ENCODE measurements around the gene COQ7.

The COQ7 gene

GRCh38 chr16:19088341-19088916 is 21.0 kb downstream of the COQ7 start:
- H3K27ac ChIP-seq (ENCODE audit: low read length) = no peak overlapping the region
- H3K36me3 ChIP-seq (ENCODE audit: control insufficient read depth, low read depth, low read length) = no peaks in the 10 kb centered on the region
- no peak overlapping the region for H3K4me3 ChIP-seq (ENCODE audit: low read length)
- H3K9me3 ChIP-seq (ENCODE audit: control insufficient read depth, low read depth, low read length) = no peaks in the 10 kb centered on the region
- H3K9ac ChIP-seq (ENCODE audit: low read length) = no peak overlapping the region
- peaks cover 18% of the 10 kb centered on the region for H3K27me3 ChIP-seq (ENCODE audit: control insufficient read depth, insufficient read depth, low read length)
- no peaks in the 10 kb centered on the region for H3K4me1 ChIP-seq (ENCODE audit: control insufficient read depth, low read depth, low read length)

- no peak overlapping the region for H3K4me3 ChIP-seq (ENCODE audit: low read length)
- H3K27ac ChIP-seq (ENCODE audit: low read length) = no peak overlapping the region
- H3K9me3 ChIP-seq (ENCODE audit: control insufficient read depth, low read depth, low read length) = no peaks in the 10 kb centered on the region
- no peak overlapping the region for H3K9ac ChIP-seq (ENCODE audit: low read length)
- H3K27me3 ChIP-seq (ENCODE audit: control insufficient read depth, insufficient read depth, low read length) = peaks cover 18% of the 10 kb centered on the region
- no peaks in the 10 kb centered on the region for H3K4me1 ChIP-seq (ENCODE audit: control insufficient read depth, low read depth, low read length)
- no peaks in the 10 kb centered on the region for H3K36me3 ChIP-seq (ENCODE audit: control insufficient read depth, low read depth, low read length)
These were observed 22.1 kb downstream of the COQ7 start for GRCh38 chr16:19089410-19089955.

- peaks cover 6% of the 10 kb centered on the region for H3K27me3 ChIP-seq (ENCODE audit: control insufficient read depth, insufficient read depth, low read length)
- H3K4me1 ChIP-seq (ENCODE audit: control insufficient read depth, low read depth, low read length) = no peaks in the 10 kb centered on the region
- no peak overlapping the region for H3K27ac ChIP-seq (ENCODE audit: low read length)
- H3K9me3 ChIP-seq (ENCODE audit: control insufficient read depth, low read depth, low read length) = no peaks in the 10 kb centered on the region
- no peaks in the 10 kb centered on the region for H3K36me3 ChIP-seq (ENCODE audit: control insufficient read depth, low read depth, low read length)
- no peak overlapping the region for H3K9ac ChIP-seq (ENCODE audit: low read length)
- no peak overlapping the region for H3K4me3 ChIP-seq (ENCODE audit: low read length)
These were observed 23.5 kb downstream of the COQ7 start for GRCh38 chr16:19090916-19091315.

DNA sequence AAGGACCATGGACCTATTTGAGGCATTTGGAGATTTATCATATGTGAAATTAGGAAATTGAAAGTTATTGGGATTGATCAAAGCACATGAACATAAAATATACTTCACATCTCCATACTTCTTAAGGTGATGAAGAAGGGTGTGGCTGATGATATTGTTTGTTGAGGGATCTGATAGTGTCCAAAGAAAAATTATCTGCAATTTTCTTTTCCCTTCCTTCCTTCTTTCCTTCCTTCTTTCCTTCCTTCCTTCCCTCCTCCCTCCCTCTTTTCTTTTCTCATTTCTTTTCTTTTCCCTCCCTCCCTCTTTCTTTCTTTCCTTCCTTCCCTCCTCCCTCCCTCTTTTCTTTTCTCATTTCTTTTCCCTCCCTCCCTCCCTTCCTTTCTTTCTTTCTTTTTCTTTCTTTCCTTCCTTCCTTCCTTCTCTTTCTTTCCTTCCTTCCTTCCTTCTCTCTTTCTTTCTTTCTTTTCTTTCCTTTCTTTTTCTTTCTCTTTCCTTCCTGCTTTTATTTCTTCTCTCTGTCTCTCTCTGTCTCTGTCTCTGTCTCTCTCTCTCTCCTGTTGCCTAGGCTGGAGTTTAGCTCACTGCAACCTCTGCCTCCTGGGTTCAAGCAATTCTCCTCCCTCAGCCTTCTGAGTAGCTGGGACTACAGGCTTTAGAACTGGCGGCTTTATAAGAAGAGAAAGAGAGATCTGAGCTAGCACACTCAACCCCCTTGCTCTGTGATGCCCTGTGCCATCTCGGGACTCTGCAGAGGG is 25.4 kb downstream of the COQ7 start:
- Histone ChIP-seq H3K27me3 (ENCODE audit: control insufficient read depth, insufficient read depth, low read length) (no peaks in the 10 kb centered on the region), H3K27ac (ENCODE audit: low read length) (no peak overlapping the region), H3K4me1 (ENCODE audit: control insufficient read depth, low read depth, low read length) (no peaks in the 10 kb centered on the region), H3K9me3 (ENCODE audit: control insufficient read depth, low read depth, low read length) (no peaks in the 10 kb centered on the region), H3K9ac (ENCODE audit: low read length) (no peak overlapping the region), H3K4me3 (ENCODE audit: low read length) (no peak overlapping the region), H3K36me3 (ENCODE audit: control insufficient read depth, low read depth, low read length) (no peaks in the 10 kb centered on the region)

- Histone ChIP-seq H3K4me3 (ENCODE audit: low read length) (no peak overlapping the region), H3K27ac (ENCODE audit: low read length) (no peak overlapping the region), H3K9me3 (ENCODE audit: control insufficient read depth, low read depth, low read length) (no peaks in the 10 kb centered on the region)
These were observed 26.5 kb downstream of the COQ7 start for GRCh38 chr16:19093631-19094541.

DNA sequence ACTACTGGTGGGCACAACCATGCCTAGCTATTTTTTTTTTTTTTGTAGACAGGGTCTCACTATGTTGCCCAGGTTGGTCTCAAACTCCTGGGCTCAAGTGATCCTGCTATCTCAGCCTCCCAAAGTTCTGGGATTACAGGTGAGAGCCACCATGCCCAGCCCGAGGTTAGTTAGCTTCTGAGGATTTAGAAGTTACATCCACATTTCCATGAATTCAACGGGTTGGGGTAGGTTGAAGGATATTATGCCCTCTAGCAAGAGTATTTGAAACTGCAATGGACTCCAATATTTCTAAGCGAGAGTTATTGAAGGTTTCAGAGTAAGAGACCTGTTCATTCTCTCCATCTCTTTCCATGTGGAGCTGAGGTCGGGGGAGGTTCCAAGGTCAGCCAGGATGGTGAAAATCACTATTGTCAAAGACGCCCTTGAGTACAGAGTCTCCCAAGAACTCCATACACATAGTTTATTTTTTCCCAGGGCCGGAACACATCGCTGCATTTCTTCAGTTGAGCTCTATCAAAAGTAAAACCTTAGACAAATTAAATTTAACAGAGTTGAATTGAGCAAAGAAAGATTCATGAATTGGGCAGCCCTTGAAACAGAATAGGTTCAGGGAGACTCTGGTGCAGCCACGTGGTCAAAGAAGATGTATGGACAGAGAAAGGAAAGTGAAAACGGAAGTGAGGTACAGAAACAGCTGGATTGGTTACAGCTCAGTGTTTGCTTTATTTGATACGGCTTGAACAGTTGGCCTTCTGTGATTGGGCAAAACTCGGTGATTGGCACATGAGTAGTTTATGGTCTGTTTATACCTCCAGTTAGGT is 27.3 kb downstream of the COQ7 start:
- Histone ChIP-seq H3K9me3 (ENCODE audit: control insufficient read depth, low read depth, low read length) (no peaks in the 10 kb centered on the region), H3K4me1 (ENCODE audit: control insufficient read depth, low read depth, low read length) (no peaks in the 10 kb centered on the region), H3K9ac (ENCODE audit: low read length) (no peak overlapping the region), H3K4me3 (ENCODE audit: low read length) (no peak overlapping the region), H3K27me3 (ENCODE audit: control insufficient read depth, insufficient read depth, low read length) (no peaks in the 10 kb centered on the region), H3K36me3 (ENCODE audit: control insufficient read depth, low read depth, low read length) (no peaks in the 10 kb centered on the region), H3K27ac (ENCODE audit: low read length) (no peak overlapping the region)

More at GRCh38 chr16:19093631-19094541, 26.5 kb downstream of the COQ7 start:
- Histone ChIP-seq H3K36me3 (ENCODE audit: control insufficient read depth, low read depth, low read length) (no peaks in the 10 kb centered on the region), H3K4me1 (ENCODE audit: control insufficient read depth, low read depth, low read length) (no peaks in the 10 kb centered on the region), H3K9ac (ENCODE audit: low read length) (no peak overlapping the region), H3K27me3 (ENCODE audit: control insufficient read depth, insufficient read depth, low read length) (no peaks in the 10 kb centered on the region)

DNA sequence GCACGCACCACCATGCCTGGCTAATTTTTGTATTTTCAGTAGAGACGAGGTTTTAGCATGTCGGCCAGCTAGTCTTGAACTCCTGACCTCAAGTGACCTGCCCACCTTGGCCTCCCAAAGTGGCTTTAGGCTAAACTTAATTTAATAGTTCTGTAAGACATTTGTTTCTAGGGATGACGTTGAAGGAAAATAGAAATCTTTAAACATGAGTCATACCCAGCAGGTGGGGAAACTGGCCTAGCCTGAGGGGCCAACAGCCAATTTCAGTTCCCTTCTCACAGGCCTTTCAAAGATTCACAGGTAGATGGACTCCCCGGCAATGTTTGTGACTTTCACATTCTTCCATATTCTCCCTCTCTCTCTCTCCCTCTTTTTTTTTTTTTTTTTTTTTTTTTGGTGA is 28.2 kb downstream of the COQ7 start:
- Histone ChIP-seq H3K36me3 (ENCODE audit: control insufficient read depth, low read depth, low read length) (no peaks in the 10 kb centered on the region), H3K27ac (ENCODE audit: low read length) (no peak overlapping the region), H3K9ac (ENCODE audit: low read length) (no peak overlapping the region), H3K4me3 (ENCODE audit: low read length) (no peak overlapping the region), H3K4me1 (ENCODE audit: control insufficient read depth, low read depth, low read length) (no peaks in the 10 kb centered on the region), H3K9me3 (ENCODE audit: control insufficient read depth, low read depth, low read length) (no peaks in the 10 kb centered on the region), H3K27me3 (ENCODE audit: control insufficient read depth, insufficient read depth, low read length) (no peaks in the 10 kb centered on the region)

GRCh38 chr16:19098173-19098572 is 30.8 kb downstream of the COQ7 start:
- Histone ChIP-seq H3K9ac (ENCODE audit: low read length) (no peak overlapping the region), H3K27me3 (ENCODE audit: control insufficient read depth, insufficient read depth, low read length) (no peaks in the 10 kb centered on the region), H3K36me3 (ENCODE audit: control insufficient read depth, low read depth, low read length) (no peaks in the 10 kb centered on the region), H3K4me3 (ENCODE audit: low read length) (no peak overlapping the region), H3K9me3 (ENCODE audit: control insufficient read depth, low read depth, low read length) (no peaks in the 10 kb centered on the region), H3K27ac (ENCODE audit: low read length) (no peak overlapping the region), H3K4me1 (ENCODE audit: control insufficient read depth, low read depth, low read length) (no peaks in the 10 kb centered on the region)

GRCh38 chr16:19102187-19102872 is 34.9 kb downstream of the COQ7 start:
- Histone ChIP-seq H3K4me1 (ENCODE audit: control insufficient read depth, low read depth, low read length) (no peaks in the 10 kb centered on the region), H3K9me3 (ENCODE audit: control insufficient read depth, low read depth, low read length) (no peaks in the 10 kb centered on the region), H3K4me3 (ENCODE audit: low read length) (no peak overlapping the region), H3K9ac (ENCODE audit: low read length) (no peak overlapping the region), H3K27me3 (ENCODE audit: control insufficient read depth, insufficient read depth, low read length) (no peaks in the 10 kb centered on the region), H3K36me3 (ENCODE audit: control insufficient read depth, low read depth, low read length) (no peaks in the 10 kb centered on the region), H3K27ac (ENCODE audit: low read length) (no peak overlapping the region)

DNA sequence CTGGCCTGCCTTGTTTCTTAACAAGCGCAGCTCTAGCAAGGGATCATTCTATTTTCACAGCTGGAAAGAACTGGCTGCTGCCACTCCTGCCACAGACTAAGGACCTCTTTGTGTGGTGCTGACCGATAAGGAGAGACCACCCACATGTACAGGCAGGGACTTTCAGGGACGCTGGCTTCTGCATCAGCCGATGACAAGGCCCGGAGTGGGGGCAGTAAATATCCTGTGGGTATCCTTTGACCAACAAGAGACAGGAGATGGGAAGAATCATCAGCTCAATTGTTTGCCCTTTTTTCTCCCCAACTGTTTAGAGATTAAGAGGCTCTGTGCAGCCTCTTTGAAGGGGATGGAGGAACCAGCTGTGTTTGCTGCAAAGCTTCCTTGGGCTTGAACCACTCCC is 37.2 kb downstream of the COQ7 start:
- Histone ChIP-seq H3K4me1 (ENCODE audit: control insufficient read depth, low read depth, low read length) (no peaks in the 10 kb centered on the region), H3K27ac (ENCODE audit: low read length) (no peak overlapping the region), H3K27me3 (ENCODE audit: control insufficient read depth, insufficient read depth, low read length) (no peaks in the 10 kb centered on the region)

More for the DNA sequence above, 37.2 kb downstream of the COQ7 start:
- no peak overlapping the region for H3K4me3 ChIP-seq (ENCODE audit: low read length)
- no peak overlapping the region for H3K9ac ChIP-seq (ENCODE audit: low read length)
- no peaks in the 10 kb centered on the region for H3K9me3 ChIP-seq (ENCODE audit: control insufficient read depth, low read depth, low read length)
- no peaks in the 10 kb centered on the region for H3K36me3 ChIP-seq (ENCODE audit: control insufficient read depth, low read depth, low read length)

Data from iPS-18a (cell line).